Activated T-cell treated with anti-CD3 and anti-CD28 coated beads for 48 hours (primary cell): ENCODE measurements around the gene NDUFS2.

ENCODE experiments used
- DNase-seq: peaks from one replicate; pipeline ENCODE4 v3.0.0-alpha.2; 2020; ENCODE audit warnings: low read depth

NDUFS2 gene

GRCh38 chr1:161196111-161196510, 6.1 kb upstream of the NDUFS2 start:
- no peak for DNase-seq

DNA sequence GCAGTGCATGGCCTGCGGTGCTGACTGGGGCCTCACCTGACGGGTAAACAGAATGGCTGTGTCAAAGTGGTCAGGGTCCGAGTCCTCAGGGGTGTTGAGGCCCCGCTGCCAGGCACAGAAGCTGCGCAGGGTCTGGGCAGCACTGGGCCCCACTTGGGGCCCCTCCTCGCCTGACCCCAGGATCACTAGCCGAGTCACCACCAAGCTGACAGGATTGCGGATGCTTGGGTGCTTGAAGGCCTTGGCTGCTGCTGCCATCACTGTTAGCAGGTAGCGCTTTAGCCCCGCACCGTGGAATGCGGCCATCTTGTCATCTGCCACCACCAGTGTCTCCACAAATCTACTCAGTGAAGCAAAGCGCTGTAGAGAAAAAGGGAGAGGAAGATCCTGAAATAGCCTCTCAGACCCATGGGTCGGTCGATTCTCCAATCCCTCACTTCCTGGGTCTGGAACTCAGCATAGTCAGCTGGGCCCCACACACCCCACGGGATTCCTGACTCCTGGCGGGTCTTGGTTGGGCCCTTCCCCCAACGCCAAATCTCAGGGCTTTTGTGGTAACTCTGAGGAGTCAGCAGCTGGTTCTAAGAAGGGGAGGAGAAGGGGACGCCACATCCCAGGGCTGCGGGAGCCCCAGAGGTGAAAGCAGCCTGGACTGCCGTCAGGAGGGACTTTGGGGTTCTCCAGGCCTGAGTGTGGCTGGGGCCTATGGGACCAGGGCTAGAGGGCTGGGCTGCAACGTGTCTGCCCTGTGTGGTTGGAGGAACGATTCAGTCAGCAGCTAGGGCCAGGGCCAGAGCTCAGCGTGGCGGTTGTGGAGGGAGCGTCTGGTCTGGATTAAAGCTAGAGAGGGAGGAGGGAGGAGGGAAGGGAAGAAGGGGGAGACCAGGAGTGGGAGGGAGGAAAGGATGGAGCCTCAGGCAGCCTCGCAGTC, 5.4 kb upstream of the NDUFS2 start:
- no peak for DNase-seq

GRCh38 chr1:161197560-161198193, 4.5 kb upstream of the NDUFS2 start:
- no peak for DNase-seq

- no peak for DNase-seq
These were observed 3.8 kb upstream of the NDUFS2 start for GRCh38 chr1:161198194-161198896.

- DNase-seq: no peak
These were observed 3.2 kb upstream of the NDUFS2 start, which contains the start of gene ADAMTS4 for GRCh38 chr1:161198897-161199431. TSS of gene ADAMTS4 (minus strand) at chr1:161199054. CDS start at chr1:161198627, 427 bp downstream.

- DNase-seq: no peak
These were observed 2.5 kb upstream of the NDUFS2 start for GRCh38 chr1:161199506-161200139.

DNA sequence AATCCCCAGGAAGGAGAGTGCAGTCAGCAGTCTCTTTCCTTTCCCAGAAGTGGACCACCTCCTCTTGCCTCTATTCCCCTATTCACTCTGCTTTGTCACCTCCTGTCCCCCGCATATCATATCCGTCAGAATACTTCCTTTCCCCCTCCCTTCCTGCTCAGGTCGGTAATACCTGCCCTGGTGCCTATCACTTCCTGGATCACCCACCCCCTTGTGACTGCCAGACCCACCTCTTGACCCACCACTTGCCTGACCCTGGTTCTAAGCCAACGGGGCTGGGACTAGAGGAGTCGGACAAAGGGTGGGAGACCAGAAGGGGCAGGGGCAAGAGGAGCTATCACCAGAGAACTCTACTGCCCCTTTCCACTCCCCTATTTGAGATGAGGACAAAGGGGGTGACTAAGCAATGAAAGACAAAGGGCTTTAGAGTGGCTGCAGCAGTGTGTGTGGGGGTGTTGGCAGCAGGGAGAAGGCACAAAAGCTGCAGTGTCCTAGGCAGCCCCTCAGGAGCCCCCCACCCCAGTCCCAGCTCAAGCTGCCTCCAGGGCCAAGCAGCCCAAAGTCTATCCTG, 1.7 kb upstream of the NDUFS2 start:
- no peak for DNase-seq

DNA sequence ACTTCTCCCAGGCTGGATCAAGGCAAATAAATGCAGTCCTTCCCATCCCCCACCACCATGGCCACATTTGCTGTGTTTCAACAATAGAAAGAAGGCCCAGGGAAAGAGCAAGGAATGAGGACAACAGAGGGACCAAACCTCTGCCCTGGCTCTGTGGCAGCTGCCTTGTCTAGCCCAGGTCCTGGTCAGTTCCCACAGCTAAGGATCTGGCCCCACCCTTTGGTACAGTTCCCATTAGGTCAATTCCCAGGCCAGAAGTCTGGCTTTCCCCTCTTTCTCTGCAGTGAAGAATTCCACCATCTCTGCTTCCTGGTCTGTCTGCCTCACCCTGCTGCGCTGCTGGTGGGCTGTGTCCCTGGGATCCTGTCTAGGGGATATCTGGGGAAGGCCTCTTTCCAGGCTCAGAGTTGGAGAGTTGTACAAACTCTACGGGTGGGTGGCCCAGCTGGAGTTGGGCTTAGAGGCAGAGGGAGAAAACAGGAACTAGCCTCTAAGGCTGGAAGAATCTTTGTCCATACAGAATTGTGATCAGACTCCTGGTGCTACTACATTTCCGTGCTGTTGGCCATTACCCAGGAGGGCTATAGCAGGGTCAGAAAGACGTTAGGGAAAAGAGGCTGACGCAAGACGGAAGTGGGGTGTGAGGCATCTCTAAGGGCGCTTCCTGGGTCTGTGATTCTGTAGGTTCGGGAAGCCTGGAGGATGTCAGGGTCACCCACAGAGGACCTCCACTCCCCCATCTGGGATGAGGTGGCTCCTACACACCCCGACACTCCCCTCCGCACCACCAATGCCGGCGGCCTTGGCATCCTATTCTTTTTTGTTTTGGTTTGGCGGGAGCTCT, 953 bp upstream of the NDUFS2 start:
- DNase-seq: no peak

GRCh38 chr1:161206411-161207140, 4.4 kb downstream of the NDUFS2 start:
- no peak for DNase-seq

DNA sequence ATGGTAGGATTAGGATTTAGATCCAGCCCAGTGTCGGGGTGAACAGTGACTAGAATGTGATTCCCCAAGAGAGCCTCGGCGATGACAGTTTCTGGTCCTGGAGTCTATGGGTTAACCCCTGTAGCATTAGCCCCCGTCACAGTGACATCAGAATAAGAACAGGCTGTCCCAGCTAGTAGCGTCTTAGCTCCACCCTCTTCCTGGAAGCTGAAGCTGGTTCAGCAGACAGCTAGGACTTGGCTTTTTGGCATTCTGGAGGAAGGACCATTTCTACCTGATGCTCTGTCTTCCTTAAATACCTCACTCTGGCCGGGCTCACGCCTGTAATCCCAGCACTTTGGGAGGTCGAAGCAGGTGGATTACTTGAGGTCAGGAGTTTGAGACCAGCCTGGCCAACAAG, 5.0 kb downstream of the NDUFS2 start:
- DNase-seq: no peak

DNA sequence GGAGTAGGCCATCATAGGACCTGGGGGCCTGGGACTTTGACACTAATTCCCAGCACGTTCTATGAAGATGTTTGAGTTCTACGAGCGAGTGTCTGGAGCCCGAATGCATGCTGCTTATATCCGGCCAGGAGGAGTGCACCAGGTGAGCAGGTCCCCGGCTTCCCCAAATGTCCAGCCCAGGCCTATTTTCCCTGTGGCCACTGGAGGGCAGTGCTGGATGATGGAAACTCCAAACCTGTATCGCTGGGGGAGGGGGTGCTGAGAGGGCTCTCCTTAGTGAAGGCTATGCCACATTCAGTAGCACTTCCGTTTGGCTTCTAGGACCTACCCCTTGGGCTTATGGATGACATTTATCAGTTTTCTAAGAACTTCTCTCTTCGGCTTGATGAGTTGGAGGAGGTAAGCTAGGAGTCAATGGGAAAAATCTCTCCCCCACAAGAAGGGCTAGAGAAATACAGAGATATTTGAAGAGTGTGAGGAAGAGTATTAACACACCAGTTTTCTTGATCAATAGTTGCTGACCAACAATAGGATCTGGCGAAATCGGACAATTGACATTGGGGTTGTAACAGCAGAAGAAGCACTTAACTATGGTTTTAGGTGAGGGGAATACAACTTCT, 7.7 kb downstream of the NDUFS2 start:
- DNase-seq: peak; percentile 60

DNA sequence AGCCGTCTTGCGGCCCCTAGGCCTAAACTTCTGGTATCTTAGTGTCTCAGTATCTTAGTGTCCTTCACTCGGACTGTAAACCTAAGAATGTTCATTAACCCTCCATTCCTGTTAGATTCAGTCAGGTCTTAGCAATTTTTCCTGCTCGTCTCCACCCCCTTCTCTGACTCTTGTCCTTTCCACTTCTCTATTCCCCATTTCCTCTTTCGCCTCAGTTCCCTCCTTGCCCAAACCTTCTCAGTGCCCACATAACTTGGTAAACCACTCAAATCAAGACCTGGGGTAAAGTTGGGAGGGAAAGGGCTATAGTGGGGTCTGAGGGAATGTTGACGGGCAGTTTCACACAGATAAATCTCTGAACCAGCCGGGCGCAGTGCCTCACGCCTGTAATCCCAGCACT, 12.2 kb downstream of the NDUFS2 start:
- DNase-seq: no peak

- no peak for DNase-seq
These were observed 12.9 kb downstream of the NDUFS2 start, which contains the start of gene FCER1G for GRCh38 chr1:161215076-161215475. TSS of gene FCER1G (plus strand) at chr1:161215295. CDS start at chr1:161215322, 27 bp downstream.

DNA sequence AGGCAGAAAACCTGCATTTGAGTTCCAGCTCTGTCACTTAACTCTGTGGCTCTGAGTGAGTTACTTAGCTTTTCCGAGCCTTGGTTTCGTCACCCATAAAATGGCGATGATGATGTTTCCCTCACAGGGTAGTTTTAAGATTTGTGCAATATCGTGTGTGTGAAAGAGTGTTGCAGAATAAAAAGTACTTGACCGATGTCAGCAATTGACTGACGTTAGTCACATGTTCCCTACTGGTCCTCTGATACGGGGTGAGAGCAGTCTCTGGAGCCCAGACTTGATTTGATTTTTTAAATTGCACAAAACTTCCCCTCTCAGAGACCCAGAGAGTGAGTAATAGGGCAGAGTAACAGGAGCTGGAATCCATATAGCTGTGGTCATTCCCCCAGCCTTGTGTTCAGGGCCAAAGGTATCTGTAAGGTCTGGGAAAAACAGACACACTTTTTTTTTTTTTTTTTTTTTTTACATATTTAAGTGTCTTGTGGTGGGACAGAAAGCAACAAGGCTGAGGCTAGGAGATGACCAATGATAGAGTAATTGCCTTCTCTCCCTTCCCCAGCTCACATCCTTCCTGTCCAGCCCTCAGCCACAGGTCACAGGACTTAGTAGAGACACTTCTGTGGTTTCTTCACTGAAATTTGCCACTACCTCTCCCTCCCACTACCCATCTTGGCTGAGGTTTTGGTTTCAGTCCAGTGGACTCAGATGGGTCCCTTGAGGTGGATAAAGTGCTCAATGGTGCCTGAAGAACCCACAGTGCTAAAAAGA, 15.0 kb downstream of the NDUFS2 start:
- DNase-seq: no peak

DNA sequence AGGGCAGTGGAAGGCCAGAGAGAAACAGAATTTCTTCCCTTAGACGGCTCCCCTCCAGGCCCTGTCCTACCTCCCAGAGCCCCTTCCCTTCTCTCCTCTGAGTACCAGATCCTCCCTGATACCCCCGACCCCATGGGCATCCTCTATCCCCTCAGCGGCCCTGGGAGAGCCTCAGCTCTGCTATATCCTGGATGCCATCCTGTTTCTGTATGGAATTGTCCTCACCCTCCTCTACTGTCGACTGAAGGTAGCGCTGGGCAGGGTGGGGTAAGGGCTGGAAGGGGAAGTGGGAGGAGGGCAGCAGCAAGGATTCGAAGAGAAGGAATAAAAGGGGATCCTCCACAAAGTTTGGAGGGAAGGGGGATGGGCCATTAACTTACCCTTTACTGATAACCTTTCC, 15.7 kb downstream of the NDUFS2 start:
- DNase-seq: no peak

DNA sequence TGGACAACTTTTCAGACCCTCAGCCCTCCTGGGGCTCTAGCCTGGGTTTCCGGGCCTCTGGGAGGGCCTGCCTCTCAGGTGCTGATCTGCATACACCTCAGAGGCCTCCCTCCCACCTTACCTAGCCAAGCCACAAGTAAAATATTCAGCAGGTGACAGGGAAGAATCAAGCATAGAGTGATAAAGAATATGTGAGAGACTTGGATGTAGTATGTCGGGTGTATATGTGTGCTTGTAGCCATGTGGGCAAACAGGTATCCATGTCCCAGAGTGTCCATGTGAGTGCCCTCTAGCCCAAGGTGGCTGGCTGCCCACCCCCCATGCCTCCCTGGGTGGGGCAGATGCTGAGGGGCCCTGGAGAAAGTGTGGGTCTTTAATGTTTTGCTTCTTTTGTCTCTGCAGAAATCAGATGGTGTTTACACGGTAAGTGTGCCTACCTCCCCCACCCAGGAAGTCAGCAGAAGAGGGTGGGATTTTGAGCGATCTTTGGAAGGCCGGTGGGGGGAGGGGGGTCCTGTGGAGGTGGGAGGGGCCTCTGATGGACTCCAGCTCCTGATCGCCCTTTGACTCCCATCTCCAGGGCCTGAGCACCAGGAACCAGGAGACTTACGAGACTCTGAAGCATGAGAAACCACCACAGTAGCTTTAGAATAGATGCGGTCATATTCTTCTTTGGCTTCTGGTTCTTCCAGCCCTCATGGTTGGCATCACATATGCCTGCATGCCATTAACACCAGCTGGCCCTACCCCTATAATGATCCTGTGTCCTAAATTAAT, 16.3 kb downstream of the NDUFS2 start:
- no peak for DNase-seq

- no peak for DNase-seq
These were observed 17.1 kb downstream of the NDUFS2 start for GRCh38 chr1:161219078-161219892.
